A673 (cell line): ENCODE measurements around the gene ARHGAP21. TPM values are rescaled to one million over a fixed set of nuclear protein-coding genes. Genes with fewer than 3 reads are reported as not detected.

ENCODE experiments used
- BruUV-seq: library from RNA; stranded (reverse); fragments of 400-500 nt; replicated peaks from 2 replicates; lab custom pipeline; 2021; lab: Mats Ljungman, UMichigan
- CTCF ChIA-PET: fragments of 300-600 bp; sonication (Branson Sonifier 250); formaldehyde crosslinking; loops from one replicate; lab custom pipeline; 2022; ENCODE audit warnings: antibody characterized with exemption; lab: Charles Lee
- POLR2A ChIA-PET: fragments of 300-600 bp; sonication (Branson Sonifier 250); formaldehyde crosslinking; loops from one replicate; lab custom pipeline; 2022; ENCODE audit warnings: antibody characterized with exemption; ENCODE audit not compliant: low non-redundant PET; lab: Charles Lee
- DNase-seq: peaks from one replicate; pipeline ENCODE4 v3.0.0-alpha.2; 2015; ENCODE audit warnings: low spot score
- H3K27ac ChIP-seq: fragments of 200-600 bp; sonication (generic); 2 replicates; pipeline ENCODE4 v1.5.1; 2016; ENCODE audit warnings: mixed run types, low read depth, mild to moderate bottlenecking, mixed read lengths, antibody characterized with exemption, low read length; ENCODE audit not compliant: poor library complexity, severe bottlenecking
- H3K27me3 ChIP-seq: fragments of 200-600 bp; sonication (generic); replicated peaks from 2 replicates; pipeline ENCODE4 v1.6.1; 2017; ENCODE audit warnings: mixed run types, low read depth, mild to moderate bottlenecking, mixed read lengths, antibody characterized with exemption, low read length; ENCODE audit not compliant: insufficient read depth, poor library complexity
- H3K36me3 ChIP-seq: fragments of 200-600 bp; sonication (generic); 2 replicates; pipeline ENCODE4 v1.6.1; 2016; ENCODE audit warnings: mixed run types, mild to moderate bottlenecking, mixed read lengths, antibody characterized with exemption, low read length; ENCODE audit not compliant: insufficient read depth, poor library complexity, severe bottlenecking
- H3K4me1 ChIP-seq: fragments of 200-600 bp; sonication (generic); 2 replicates; pipeline ENCODE4 v1.6.1; 2017; ENCODE audit warnings: mixed run types, mild to moderate bottlenecking, mixed read lengths, antibody characterized with exemption, low read length; ENCODE audit not compliant: insufficient read depth, poor library complexity, severe bottlenecking
- H3K4me3 ChIP-seq: fragments of 200-600 bp; sonication (generic); 2 replicates; pipeline ENCODE4 v1.5.1; 2016; ENCODE audit warnings: low read depth, mixed run types, mild to moderate bottlenecking, mixed read lengths, low read length; ENCODE audit not compliant: poor library complexity, severe bottlenecking
- H3K9me3 ChIP-seq: fragments of 200-600 bp; sonication (generic); 2 replicates; pipeline ENCODE4 v1.6.1; 2016; ENCODE audit warnings: mixed run types, low read depth, mild to moderate bottlenecking, mixed read lengths, antibody characterized with exemption, low read length; ENCODE audit not compliant: poor library complexity, severe bottlenecking
- EZH2 ChIP-seq: fragments of 200-600 bp; sonication (generic); IDR thresholded peaks from 2 replicates; pipeline ENCODE4 v1.6.1; 2017; ENCODE audit warnings: borderline replicate concordance, low read depth, mild to moderate bottlenecking, mixed read lengths, antibody characterized with exemption, low read length; ENCODE audit not compliant: poor library complexity, severe bottlenecking
- intact Hi-C: fragments of 100-400 bp; cut with micrococcal nuclease; formaldehyde crosslinking; loops from one replicate; pipeline ENCODE4 v1.10.0; 2022; ENCODE audit not compliant: unreplicated experiment
- total RNA-seq: library from RNA; stranded (reverse); gene quantifications from 2 replicates; pipeline ENCODE4 v1.2.3, GENCODE V29; 2021
- TF ChIP-seq, protein P1 (sequence below): fragments of 300-800, 200-600 bp; sonication (generic); conservative IDR thresholded peaks from 2 replicates; pipeline ENCODE4 v1.5.1; 2017; ENCODE audit warnings: low read depth, mild to moderate bottlenecking, antibody characterized with exemption, low read length, moderate library complexity, mixed read lengths

ARHGAP21 gene
- total RNA-seq, 1 experiment from 2014 or later = 68.6 TPM

DNA sequence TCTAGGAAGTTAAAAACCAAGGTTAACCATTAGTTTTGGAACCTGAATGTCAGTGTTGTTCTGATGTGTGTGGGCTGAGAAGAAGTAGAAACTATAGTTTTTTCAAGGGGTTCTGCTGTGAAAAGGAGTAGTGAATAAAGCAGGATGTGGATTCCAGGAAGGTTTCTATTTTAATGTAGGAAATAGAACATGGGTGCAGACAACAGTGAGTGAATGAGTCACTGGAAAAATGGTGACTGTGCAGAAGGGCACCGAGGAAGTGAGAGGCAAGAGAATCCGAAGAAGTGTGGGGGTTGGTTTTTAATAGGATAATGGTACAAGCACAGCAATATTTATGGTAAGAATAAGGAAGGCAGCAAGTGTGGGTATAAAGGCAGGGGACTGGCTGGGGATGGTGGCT, 120.4 kb downstream of the ARHGAP21 start:
- Histone ChIP-seq H3K27me3 (no peaks in the 10 kb centered on the region), H3K4me3 (no peak overlapping the region), H3K27ac (no peak overlapping the region), H3K9me3 (no peaks in the 10 kb centered on the region), H3K4me1 (peaks cover 12% of the 10 kb centered on the region), H3K36me3 (peaks cover 31% of the 10 kb centered on the region)
- TF ChIP-seq EZH2 = no peak
- TF ChIP-seq, protein P1, sequence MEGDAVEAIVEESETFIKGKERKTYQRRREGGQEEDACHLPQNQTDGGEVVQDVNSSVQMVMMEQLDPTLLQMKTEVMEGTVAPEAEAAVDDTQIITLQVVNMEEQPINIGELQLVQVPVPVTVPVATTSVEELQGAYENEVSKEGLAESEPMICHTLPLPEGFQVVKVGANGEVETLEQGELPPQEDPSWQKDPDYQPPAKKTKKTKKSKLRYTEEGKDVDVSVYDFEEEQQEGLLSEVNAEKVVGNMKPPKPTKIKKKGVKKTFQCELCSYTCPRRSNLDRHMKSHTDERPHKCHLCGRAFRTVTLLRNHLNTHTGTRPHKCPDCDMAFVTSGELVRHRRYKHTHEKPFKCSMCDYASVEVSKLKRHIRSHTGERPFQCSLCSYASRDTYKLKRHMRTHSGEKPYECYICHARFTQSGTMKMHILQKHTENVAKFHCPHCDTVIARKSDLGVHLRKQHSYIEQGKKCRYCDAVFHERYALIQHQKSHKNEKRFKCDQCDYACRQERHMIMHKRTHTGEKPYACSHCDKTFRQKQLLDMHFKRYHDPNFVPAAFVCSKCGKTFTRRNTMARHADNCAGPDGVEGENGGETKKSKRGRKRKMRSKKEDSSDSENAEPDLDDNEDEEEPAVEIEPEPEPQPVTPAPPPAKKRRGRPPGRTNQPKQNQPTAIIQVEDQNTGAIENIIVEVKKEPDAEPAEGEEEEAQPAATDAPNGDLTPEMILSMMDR = no peak
- POLR2A ChIA-PET = no interaction called here
- intact Hi-C loops = no loop called here
- DNase-seq = peak; percentile 24
- CTCF ChIA-PET = no interaction called here
- no TSS peak for BruUV-seq

DNA sequence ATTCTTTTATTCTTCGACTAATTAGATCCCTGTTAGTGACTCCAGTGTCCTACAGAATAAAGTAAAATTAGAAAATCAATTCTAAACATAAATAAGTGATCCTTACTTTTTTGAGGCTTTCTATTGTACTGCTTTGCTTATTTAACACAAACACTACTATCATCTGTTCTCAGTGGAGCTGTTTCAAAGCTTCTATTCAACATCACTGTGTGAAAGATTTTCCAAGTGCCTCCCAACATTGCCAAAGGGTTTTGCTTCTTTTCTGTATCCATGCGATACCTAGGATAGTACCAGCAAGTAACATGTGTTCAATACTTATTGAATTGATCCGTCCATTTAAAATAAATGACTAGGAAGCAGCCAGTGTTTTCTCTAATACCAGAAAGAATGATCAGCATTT, 125.7 kb downstream of the ARHGAP21 start:
- CTCF ChIA-PET = no interaction called here
- TF ChIP-seq, protein P1 = no peak
- TF ChIP-seq EZH2 = no peak
- POLR2A ChIA-PET = no interaction called here

DNA sequence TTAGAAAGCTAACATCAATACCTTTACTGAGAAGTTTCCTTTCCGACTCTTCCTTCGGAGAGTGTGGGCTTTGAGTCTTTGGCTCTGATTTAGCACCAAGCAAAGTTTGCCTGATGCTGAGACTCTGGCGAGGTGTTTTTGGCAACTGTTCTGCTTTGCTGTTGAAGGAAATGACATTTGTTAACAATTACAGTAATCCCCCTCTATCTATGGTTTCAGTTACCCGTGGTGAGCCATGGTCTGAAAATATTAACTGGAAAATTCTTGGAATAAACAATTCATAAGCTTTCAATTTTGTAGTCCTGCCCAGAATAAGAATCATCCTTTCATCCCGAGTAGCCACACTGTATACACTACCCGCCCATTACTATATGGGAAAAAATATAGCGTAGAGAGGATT, 126.3 kb downstream of the ARHGAP21 start:
- POLR2A ChIA-PET = no interaction called here
- no peak overlapping the region for H3K4me3 ChIP-seq
- TF ChIP-seq, protein P1 = no peak
- peaks cover 51% of the 10 kb centered on the region for H3K4me1 ChIP-seq
- no peaks in the 10 kb centered on the region for H3K27me3 ChIP-seq
- DNase-seq = peak; percentile 65
- BruUV-seq = no TSS peak
- peak overlapping the region; percentile 63 for H3K27ac ChIP-seq
- CTCF ChIA-PET = no interaction called here
- intact Hi-C loops = no loop called here
- H3K36me3 ChIP-seq = peaks cover 50% of the 10 kb centered on the region
- H3K9me3 ChIP-seq = no peaks in the 10 kb centered on the region

More for the DNA sequence above, 125.7 kb downstream of the ARHGAP21 start:
- Histone ChIP-seq H3K36me3 (peaks cover 47% of the 10 kb centered on the region), H3K9me3 (no peaks in the 10 kb centered on the region), H3K27me3 (no peaks in the 10 kb centered on the region), H3K4me3 (no peak overlapping the region), H3K27ac (peak overlapping the region; percentile 63), H3K4me1 (peaks cover 51% of the 10 kb centered on the region)
- intact Hi-C loops = no loop called here
- no peak for DNase-seq
- no TSS peak for BruUV-seq
